SJCRH30 (cell line): ENCODE results near the gene TPP1. TPM values are rescaled to one million over a fixed set of nuclear protein-coding genes. Genes with fewer than 3 reads are reported as not detected.
A peak's percentile ranks its signal among the peaks of the same experiment; 100 is the strongest.

ENCODE experiments used
- DNase-seq, 2 experiments: peaks; one replicate each; pipeline ENCODE4 v3.0.0-alpha.2; 2015 to 2020
- H3K27ac ChIP-seq: fragments of 250-450 bp; sonication (Bioruptor Pico); 2 replicates; pipeline ENCODE4 v1.5.1; 2020; ENCODE audit warnings: mild to moderate bottlenecking, moderate library complexity
- H3K27me3 ChIP-seq: fragments of 250-450 bp; sonication (Bioruptor Pico); 2 replicates; pipeline ENCODE4 v1.5.1; 2020; ENCODE audit warnings: mild to moderate bottlenecking, moderate library complexity
- H3K36me3 ChIP-seq: fragments of 250-450 bp; sonication (Bioruptor Pico); 2 replicates; pipeline ENCODE4 v1.5.1; 2020; ENCODE audit warnings: mild to moderate bottlenecking, moderate library complexity
- H3K4me1 ChIP-seq: fragments of 250-450 bp; sonication (Bioruptor Pico); 2 replicates; pipeline ENCODE4 v1.5.1; 2020; ENCODE audit warnings: mild to moderate bottlenecking, moderate library complexity
- H3K4me3 ChIP-seq: fragments of 250-450 bp; sonication (Bioruptor Pico); 2 replicates; pipeline ENCODE4 v1.5.1; 2020; ENCODE audit warnings: mild to moderate bottlenecking, moderate library complexity
- H3K9me3 ChIP-seq: fragments of 250-450 bp; sonication (Bioruptor Pico); replicated peaks from 2 replicates; pipeline ENCODE4 v1.5.1; 2020; ENCODE audit warnings: mild to moderate bottlenecking, moderate library complexity
- total RNA-seq: library from RNA; depleted of rRNA; stranded (reverse); fragments of >200 nt; shearing (Covaris generic); gene quantifications from 2 replicates; pipeline ENCODE4 v1.2.3, GENCODE V29; 2014; rRNA removed

Gene TPP1
- total RNA-seq, 1 experiment from 2014 or later = 8.7 TPM

DNA sequence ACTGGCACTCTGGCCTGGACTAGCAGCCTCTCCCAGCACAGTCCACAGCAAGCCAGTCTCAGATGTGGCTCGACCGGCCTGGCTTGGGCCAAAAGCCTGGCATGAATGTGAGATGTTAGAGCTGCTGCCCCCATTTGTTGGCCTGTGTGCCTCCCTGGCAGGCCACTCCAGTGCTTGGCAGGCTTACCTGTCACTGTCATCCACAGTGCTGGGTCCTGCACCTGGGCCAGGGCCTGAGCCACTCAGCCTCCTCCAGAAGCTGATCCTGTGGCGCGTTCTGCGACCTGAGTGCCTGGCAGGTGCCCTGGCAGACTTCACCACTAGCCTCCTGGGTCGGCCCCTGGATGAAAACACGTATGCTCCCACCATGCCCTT is 51.9 kb downstream of the TPP1 start:
- no peaks in the 10 kb centered on the region; the same call in 1 of the 2 replicates for H3K36me3 ChIP-seq
- H3K4me1 ChIP-seq = no peaks in the 10 kb centered on the region; the same call in 1 of the 2 replicates
- no peak overlapping the region for H3K27ac ChIP-seq
- H3K9me3 ChIP-seq = no peaks in the 10 kb centered on the region
- no peak for DNase-seq
- H3K27me3 ChIP-seq = no peaks in the 10 kb centered on the region
- H3K4me3 ChIP-seq = no peak overlapping the region

DNA sequence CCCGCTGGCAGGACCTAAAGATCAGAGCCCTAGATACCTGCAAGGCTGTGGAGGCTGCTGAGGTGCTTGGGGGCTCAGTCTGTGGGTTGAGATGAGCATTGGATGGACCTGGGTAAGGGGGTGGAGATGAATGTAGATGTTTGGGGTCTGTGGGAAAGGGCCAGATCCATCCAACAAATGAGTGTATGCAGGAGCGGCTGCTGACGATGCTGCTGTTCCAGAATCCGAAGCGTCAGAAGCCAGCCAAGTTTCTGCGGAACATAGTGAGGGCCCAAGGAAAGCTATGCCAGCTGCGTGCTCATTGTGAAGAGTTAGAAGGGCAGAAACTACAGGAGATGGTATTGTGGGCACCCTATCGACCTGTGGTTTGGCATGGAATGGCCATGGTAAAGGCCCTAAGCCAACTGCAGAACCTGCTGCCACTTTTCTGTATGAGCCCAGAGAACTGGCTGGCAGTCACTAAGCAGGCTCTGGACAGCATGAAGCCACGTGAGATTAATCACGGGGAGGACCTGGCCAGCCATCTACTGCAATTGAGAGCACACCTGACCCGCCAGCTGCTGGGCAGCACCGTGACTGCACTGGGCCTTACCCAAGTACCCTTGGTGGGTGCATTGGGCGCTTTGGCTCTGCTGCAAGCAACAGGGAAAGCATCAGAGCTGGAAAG is 52.4 kb downstream of the TPP1 start:
- Histone ChIP-seq H3K36me3 (no peaks in the 10 kb centered on the region; the same call in 1 of the 2 replicates), H3K4me1 (no peaks in the 10 kb centered on the region; the same call in 1 of the 2 replicates), H3K27me3 (no peaks in the 10 kb centered on the region), H3K27ac (no peak overlapping the region), H3K4me3 (no peak overlapping the region), H3K9me3 (no peaks in the 10 kb centered on the region)
- no peak for DNase-seq

DNA sequence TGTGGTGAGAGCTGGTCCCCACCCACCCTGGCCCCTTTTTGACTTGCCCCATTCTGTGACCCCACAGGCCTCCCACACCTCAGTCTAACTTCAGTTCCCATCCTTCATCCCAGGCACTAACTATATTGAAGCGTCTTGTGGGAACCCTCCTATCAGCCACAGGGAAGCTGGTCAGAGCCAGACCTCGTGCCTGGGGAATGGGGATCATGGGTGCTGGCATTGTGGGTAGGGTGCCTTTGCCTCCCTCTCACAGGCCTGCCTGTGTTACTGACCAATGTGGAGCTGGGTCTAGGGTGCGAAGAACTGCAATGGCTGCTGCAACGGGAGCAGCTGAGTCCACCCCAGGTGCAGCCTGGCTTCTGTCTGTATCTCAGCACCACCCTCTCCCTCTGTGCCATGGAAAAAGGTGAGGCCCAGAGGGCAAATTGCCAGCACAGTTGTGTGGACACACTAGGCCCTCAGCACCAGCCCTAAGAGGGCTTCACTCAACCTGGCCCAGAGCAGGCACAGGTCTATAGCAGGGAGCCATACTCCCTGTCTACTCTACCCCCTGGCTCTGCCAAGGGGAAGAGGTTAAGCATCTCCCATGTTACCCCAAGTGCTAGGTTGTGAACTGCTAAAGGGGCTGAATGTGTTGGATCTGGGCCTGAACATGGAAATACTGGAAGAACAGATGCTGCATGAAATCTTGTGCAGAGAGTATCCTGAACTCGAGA is 53.1 kb downstream of the TPP1 start:
- H3K4me1 ChIP-seq = no peaks in the 10 kb centered on the region; the same call in 1 of the 2 replicates
- H3K4me3 ChIP-seq = no peak overlapping the region
- no peak overlapping the region for H3K27ac ChIP-seq
- no peaks in the 10 kb centered on the region; the same call in 1 of the 2 replicates for H3K36me3 ChIP-seq
- H3K27me3 ChIP-seq = no peaks in the 10 kb centered on the region
- H3K9me3 ChIP-seq = no peaks in the 10 kb centered on the region
- no peak for DNase-seq

DNA sequence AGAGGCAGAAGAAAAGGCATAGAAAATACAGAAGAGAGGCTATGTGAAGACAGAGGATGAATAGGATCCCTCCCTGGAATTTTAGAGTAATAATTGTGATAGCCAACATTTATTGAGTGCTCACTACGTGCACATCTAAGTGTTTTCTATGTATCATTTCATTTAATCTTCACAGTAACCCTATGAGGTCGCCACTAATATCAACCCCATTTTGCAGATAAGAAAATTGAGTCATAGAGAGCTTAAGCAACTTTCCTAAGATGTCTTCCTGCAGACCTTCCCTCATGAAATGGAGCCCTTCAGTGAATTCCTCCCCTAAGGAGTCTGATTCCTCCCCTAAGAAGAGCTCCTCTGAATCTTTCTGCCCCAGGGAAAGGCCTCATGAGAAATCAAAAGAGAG is 53.9 kb downstream of the TPP1 start:
- Histone ChIP-seq H3K27me3 (no peaks in the 10 kb centered on the region), H3K4me1 (no peaks in the 10 kb centered on the region; the same call in 1 of the 2 replicates), H3K27ac (no peak overlapping the region), H3K4me3 (no peak overlapping the region), H3K9me3 (no peaks in the 10 kb centered on the region), H3K36me3 (no peaks in the 10 kb centered on the region)
- DNase-seq = no peak

DNA sequence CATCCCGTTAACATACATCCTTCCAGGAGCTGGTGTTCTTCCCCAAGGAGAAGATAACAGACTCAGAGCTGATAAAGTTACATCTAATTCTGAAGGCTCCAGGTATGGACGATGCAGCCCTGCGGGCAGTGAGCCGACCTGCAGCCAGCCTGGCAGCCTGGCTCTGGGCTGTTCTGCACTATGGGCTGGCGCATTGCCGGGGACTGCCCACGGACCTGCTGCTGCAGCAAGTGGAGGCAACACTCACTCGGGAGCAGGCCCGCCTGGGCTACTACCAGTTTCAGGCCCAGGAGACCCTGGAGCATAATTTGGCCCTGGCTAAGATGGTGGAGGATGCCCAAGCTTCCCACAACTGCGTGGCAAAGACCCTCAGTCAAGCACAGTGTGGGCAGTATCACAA is 55.6 kb downstream of the TPP1 start:
- no peaks in the 10 kb centered on the region for H3K36me3 ChIP-seq
- H3K9me3 ChIP-seq = no peaks in the 10 kb centered on the region
- H3K4me3 ChIP-seq = no peak overlapping the region
- H3K4me1 ChIP-seq = no peaks in the 10 kb centered on the region; the same call in 1 of the 2 replicates
- H3K27me3 ChIP-seq = no peaks in the 10 kb centered on the region
- H3K27ac ChIP-seq = no peak overlapping the region
- no peak for DNase-seq

DNA sequence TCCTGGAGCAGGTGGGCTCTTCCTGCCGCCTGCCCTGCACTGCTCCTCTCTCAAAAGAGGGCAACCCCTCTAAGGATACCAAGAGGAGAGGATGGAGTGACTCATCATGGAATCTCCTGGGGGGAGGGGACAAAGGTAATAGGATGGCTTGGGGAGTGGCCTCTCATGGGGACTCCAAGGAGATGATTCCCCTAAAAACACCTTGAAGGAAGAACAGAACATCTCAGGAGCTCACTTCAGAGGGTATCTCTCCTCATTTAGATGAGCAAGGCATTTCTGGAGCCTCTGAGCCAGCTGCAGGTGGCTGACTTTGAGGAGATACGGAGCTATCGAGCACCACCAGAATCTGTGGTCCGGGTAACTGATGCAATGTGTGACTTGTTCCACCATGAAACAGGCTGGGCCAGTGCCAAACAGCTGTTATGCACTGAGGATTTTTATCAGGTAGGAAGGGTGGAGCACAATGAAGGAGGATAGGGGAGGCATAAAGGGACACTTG is 56.1 kb downstream of the TPP1 start:
- Histone ChIP-seq H3K4me1 (no peaks in the 10 kb centered on the region), H3K4me3 (no peak overlapping the region), H3K9me3 (no peaks in the 10 kb centered on the region), H3K27ac (no peak overlapping the region), H3K36me3 (no peaks in the 10 kb centered on the region), H3K27me3 (no peaks in the 10 kb centered on the region)
- peak in 1 of 2 experiments; percentile 20 for DNase-seq

Other genes with a start within 250 kb of the TPP1 start
- gene SMPD1, start 228.9 kb downstream of the TPP1 start, total RNA-seq = 12.0 and 13.0 TPM in 2 replicates
- gene APBB1, start 200.3 kb downstream of the TPP1 start, total RNA-seq = 19.6 and 20.2 TPM in 2 replicates
- not detected in 2 replicates for gene HPX, start 178.4 kb downstream of the TPP1 start, total RNA-seq
- 10.0 and 15.6 TPM in 2 replicates for gene TRIM3, start 145.5 kb downstream of the TPP1 start, total RNA-seq
- gene ARFIP2, start 138.1 kb downstream of the TPP1 start, total RNA-seq = 39.5 and 40.1 TPM in 2 replicates
- gene TIMM10B, start 137.9 kb downstream of the TPP1 start, total RNA-seq = 40.9 and 41.1 TPM in 2 replicates
- 3.5 and 4.7 TPM in 2 replicates for gene DNHD1, start 122.1 kb downstream of the TPP1 start, total RNA-seq
- 15.8 and 15.9 TPM in 2 replicates for gene RRP8, start 15.8 kb downstream of the TPP1 start, total RNA-seq
- gene ILK, start 15.6 kb downstream of the TPP1 start, total RNA-seq = 73.7 and 81.4 TPM in 2 replicates
- gene TAF10, start 7.2 kb downstream of the TPP1 start, total RNA-seq = 68.1 and 82.0 TPM in 2 replicates
- 9.5 and 9.6 TPM in 2 replicates for gene DCHS1, start 36.4 kb upstream of the TPP1 start, total RNA-seq
- gene MRPL17, start 63.9 kb upstream of the TPP1 start, total RNA-seq = 44.2 and 45.5 TPM in 2 replicates
- not detected in 2 replicates for gene OR2AG2, start 152.6 kb upstream of the TPP1 start, total RNA-seq
- gene OR2AG1, start 163.6 kb upstream of the TPP1 start, total RNA-seq = not detected in 2 replicates
- gene OR6A2, start 180.3 kb upstream of the TPP1 start, total RNA-seq = not detected in 2 replicates
- gene OR10A5, start 226.3 kb upstream of the TPP1 start, total RNA-seq = not detected in 2 replicates
- not detected in 2 replicates for gene OR10A2, start 243.6 kb upstream of the TPP1 start, total RNA-seq